Measurements from ENCODE around the gene DBH.

The DBH gene

GRCh38 chr9:133598978-133599377, 37.2 kb upstream of the DBH start:
- H3F3A ChIP-seq (ENCODE audit: control insufficient read depth, insufficient read depth) = no peaks in the 10 kb centered on the region
- H3K4me1 ChIP-seq (ENCODE audit: control insufficient read depth, low read length) = peaks cover 1% of the 10 kb centered on the region
- H3K4me2 ChIP-seq (ENCODE audit: low read length) = no peak overlapping the region
- no peaks in the 10 kb centered on the region for H3K9me2 ChIP-seq (replicated peaks; ENCODE audit: control insufficient read depth, low read length)
- no peaks in the 10 kb centered on the region for H4K20me1 ChIP-seq (ENCODE audit: control insufficient read depth, insufficient read depth, low read depth, low read length)
- H3K27me3 ChIP-seq (ENCODE audit: control insufficient read depth, low read length) = no peaks in the 10 kb centered on the region
- H3K9me3 ChIP-seq (ENCODE audit: control insufficient read depth, insufficient read depth, low read length) = peaks cover 26% of the 10 kb centered on the region
- no peak overlapping the region for H3K4me3 ChIP-seq (ENCODE audit: low read length)
- no peak overlapping the region for H3K27ac ChIP-seq (ENCODE audit: low read depth, low read length)
- H3K36me3 ChIP-seq (ENCODE audit: control insufficient read depth, low read length) = no peaks in the 10 kb centered on the region
- no peaks in the 10 kb centered on the region for H3K79me2 ChIP-seq (ENCODE audit: control insufficient read depth, low read length)
- TF ChIP-seq EZH2phosphoT487 (IDR thresholded peaks at IDR 0.05; ENCODE audit: borderline replicate concordance, low read length) = no peak
- no peak for TF ChIP-seq CTCF (IDR thresholded peaks at IDR 0.05; ENCODE audit: low read depth, low read length, poor library complexity, severe bottlenecking)

- Histone ChIP-seq H4K20me1 (ENCODE audit: control insufficient read depth, insufficient read depth, low read depth, low read length) (no peaks in the 10 kb centered on the region), H3K4me1 (ENCODE audit: control insufficient read depth, low read length) (peaks cover 8% of the 10 kb centered on the region), H3K9me3 (ENCODE audit: control insufficient read depth, insufficient read depth, low read length) (peaks cover 26% of the 10 kb centered on the region), H3K79me2 (ENCODE audit: control insufficient read depth, low read length) (no peaks in the 10 kb centered on the region), H3K9me2 (replicated peaks; ENCODE audit: control insufficient read depth, low read length) (no peaks in the 10 kb centered on the region), H3K27ac (ENCODE audit: low read depth, low read length) (no peak overlapping the region), H3F3A (ENCODE audit: control insufficient read depth, insufficient read depth) (no peaks in the 10 kb centered on the region), H3K36me3 (ENCODE audit: control insufficient read depth, low read length) (no peaks in the 10 kb centered on the region), H3K27me3 (ENCODE audit: control insufficient read depth, low read length) (no peaks in the 10 kb centered on the region), H3K4me3 (ENCODE audit: low read length) (no peak overlapping the region), H3K4me2 (ENCODE audit: low read length) (no peak overlapping the region)
- no peak for TF ChIP-seq EZH2phosphoT487 (IDR thresholded peaks at IDR 0.05; ENCODE audit: borderline replicate concordance, low read length)
- no peak for TF ChIP-seq CTCF (IDR thresholded peaks at IDR 0.05; ENCODE audit: low read depth, low read length, poor library complexity, severe bottlenecking)
These were observed 36.5 kb upstream of the DBH start for GRCh38 chr9:133599470-133600173.

GRCh38 chr9:133600739-133601138, 35.4 kb upstream of the DBH start:
- no peaks in the 10 kb centered on the region for H3K27me3 ChIP-seq (ENCODE audit: control insufficient read depth, low read length)
- H3K27ac ChIP-seq (ENCODE audit: low read depth, low read length) = no peak overlapping the region
- peaks cover 26% of the 10 kb centered on the region for H3K9me3 ChIP-seq (ENCODE audit: control insufficient read depth, insufficient read depth, low read length)
- H3F3A ChIP-seq (ENCODE audit: control insufficient read depth, insufficient read depth) = no peaks in the 10 kb centered on the region
- no peak overlapping the region for H3K4me2 ChIP-seq (ENCODE audit: low read length)
- TF ChIP-seq CTCF (IDR thresholded peaks at IDR 0.05; ENCODE audit: low read depth, low read length, poor library complexity, severe bottlenecking) (no peak), EZH2phosphoT487 (IDR thresholded peaks at IDR 0.05; ENCODE audit: borderline replicate concordance, low read length) (no peak)
- peaks cover 13% of the 10 kb centered on the region for H3K4me1 ChIP-seq (ENCODE audit: control insufficient read depth, low read length)
- H3K79me2 ChIP-seq (ENCODE audit: control insufficient read depth, low read length) = no peaks in the 10 kb centered on the region
- no peak overlapping the region for H3K4me3 ChIP-seq (ENCODE audit: low read length)
- H3K9me2 ChIP-seq (replicated peaks; ENCODE audit: control insufficient read depth, low read length) = no peaks in the 10 kb centered on the region
- H3K36me3 ChIP-seq (ENCODE audit: control insufficient read depth, low read length) = no peaks in the 10 kb centered on the region
- H4K20me1 ChIP-seq (ENCODE audit: control insufficient read depth, insufficient read depth, low read depth, low read length) = no peaks in the 10 kb centered on the region
